D341Med (cell line): ENCODE data around the gene CLMN.
"Not testable (repeated sequence)": the region's sequence is repeated elsewhere in the genome, so short reads cannot be mapped to it uniquely, and the experiment has no call there.

Experiments used
- DNase-seq: peaks from one replicate; pipeline ENCODE4 v3.0.0; 2012; ENCODE audit warnings: low spot score

CLMN gene

GRCh38 chr14:95217391-95217900 is 102.3 kb downstream of the CLMN start:
- DNase-seq: no peak

GRCh38 chr14:95216008-95216407 is 103.7 kb downstream of the CLMN start:
- DNase-seq: no peak

GRCh38 chr14:95215094-95215725 is 104.5 kb downstream of the CLMN start:
- DNase-seq: no peak

GRCh38 chr14:95213774-95214173 is 105.9 kb downstream of the CLMN start:
- no peak for DNase-seq

- DNase-seq: no peak
Observed at GRCh38 chr14:95211721-95212504, 107.8 kb downstream of the CLMN start.

- DNase-seq: no peak
Observed at GRCh38 chr14:95210699-95211098, 109.0 kb downstream of the CLMN start.

- no peak for DNase-seq
Observed at GRCh38 chr14:95208598-95208997, 111.1 kb downstream of the CLMN start.

- peak; percentile 72 for DNase-seq
Observed at GRCh38 chr14:95207475-95208233, 112.1 kb downstream of the CLMN start.

GRCh38 chr14:95206534-95206933 is 113.2 kb downstream of the CLMN start:
- DNase-seq: no peak

GRCh38 chr14:95204705-95205104 is 115.0 kb downstream of the CLMN start:
- peak; percentile 54 for DNase-seq

GRCh38 chr14:95201745-95202144 is 118.0 kb downstream of the CLMN start:
- DNase-seq: not testable (repeated sequence)

- DNase-seq: peak; percentile 62
Observed at GRCh38 chr14:95200404-95200803, 119.3 kb downstream of the CLMN start.

GRCh38 chr14:95199298-95199983 is 120.3 kb downstream of the CLMN start:
- no peak for DNase-seq

- no peak for DNase-seq
Observed at GRCh38 chr14:95198320-95198719, 121.4 kb downstream of the CLMN start.

- no peak for DNase-seq
Observed at GRCh38 chr14:95197551-95197950, 122.2 kb downstream of the CLMN start.

- no peak for DNase-seq
Observed at GRCh38 chr14:95196826-95197545, 122.7 kb downstream of the CLMN start.

GRCh38 chr14:95196268-95196667 is 123.4 kb downstream of the CLMN start:
- DNase-seq: no peak

GRCh38 chr14:95195031-95195430 is 124.7 kb downstream of the CLMN start:
- peak; percentile 52 for DNase-seq

GRCh38 chr14:95193081-95193480 is 126.6 kb downstream of the CLMN start:
- DNase-seq: no peak

- peak; percentile 80 for DNase-seq
Observed at GRCh38 chr14:95192311-95192710, 127.4 kb downstream of the CLMN start.

GRCh38 chr14:95191445-95192199 is 128.1 kb downstream of the CLMN start:
- DNase-seq: no peak
